A549 (cell line): ENCODE measurements around the gene SCAMP1. TPM values are rescaled to one million over a fixed set of nuclear protein-coding genes. Genes with fewer than 3 reads are reported as not detected.

Experiments
- ATAC-seq, 2 experiments: fragments of 200-7000 bp in 1 of 2; fragments of >200 bp in 1 of 2; cut with Nextera tagmentation in 1 of 2; cut with Tn5 transposase in 1 of 2; 3 replicates each; pipeline versions ENCODE4 v1.8.0 to v1.9.1; 2018 to 2020; ENCODE audit warnings: mild to moderate bottlenecking in 1 of 2, moderate library complexity in 1 of 2
- CTCF ChIA-PET: fragments of 300-600 bp; sonication (Branson Sonifier 250); formaldehyde crosslinking; extraction: SDS; loops from one replicate; lab custom pipeline; 2021; ENCODE audit warnings: antibody characterized with exemption, inconsistent platforms; lab: Yijun Ruan, JAX
- POLR2A ChIA-PET: fragments of 350-600 bp; formaldehyde crosslinking; extraction: SDS; loops from one replicate; lab custom pipeline; 2021; ENCODE audit warnings: antibody characterized with exemption, inconsistent platforms; lab: Yijun Ruan, JAX
- DNase-seq, 2 experiments: peaks; one replicate each; pipeline versions ENCODE4 v3.0.0 to v3.0.0-alpha.2; 2011 to 2016; ENCODE audit warnings: low read depth in 1 of 2, low spot score in 1 of 2
- FAIRE-seq: peaks from 2 replicates; lab custom pipeline; 2011; peaks lifted over from hg19 to GRCh38; lab: Jason Lieb, UNC
- H3K27ac ChIP-seq, 2 experiments: fragments of >200 bp; sonication (Bioruptor Twin); formaldehyde crosslinking; 3 replicates each; pipeline ENCODE4 v1.5.1; 2016 to 2017
- H3K4me1 ChIP-seq: fragments of >200 bp; sonication (Bioruptor Twin); formaldehyde crosslinking; 3 replicates; pipeline ENCODE4 v1.6.1; 2016
- H3K4me2 ChIP-seq: fragments of >200 bp; sonication (Bioruptor Twin); formaldehyde crosslinking; 3 replicates; pipeline ENCODE4 v1.6.1; 2016
- H3K4me3 ChIP-seq: fragments of >200 bp; sonication (Bioruptor Twin); formaldehyde crosslinking; 3 replicates; pipeline ENCODE4 v1.5.1; 2016
- H3K9me3 ChIP-seq: fragments of >200 bp; sonication (Bioruptor Twin); formaldehyde crosslinking; 3 replicates; pipeline ENCODE4 v1.6.1; 2016
- BHLHE40 ChIP-seq: IDR thresholded peaks from 2 replicates; pipeline ENCODE4 v1.6.1; 2012; ENCODE audit warnings: low read depth, low read length, inconsistent platforms
- CHD4 ChIP-seq: fragments of 200-600 bp; sonication (generic); IDR thresholded peaks from 2 replicates; pipeline ENCODE4 v1.6.1; 2016; ENCODE audit warnings: antibody characterized with exemption, mild to moderate bottlenecking, borderline replicate concordance
- EHF ChIP-seq: fragments of 250-450 bp; sonication (Bioruptor Pico); IDR thresholded peaks from 2 replicates; pipeline ENCODE4 v1.5.0; 2020; ENCODE audit warnings: mild to moderate bottlenecking
- FOSL2 ChIP-seq, 2 experiments: fragments of 450-650 bp in 1 of 2; fragments of >200 bp in 1 of 2; sonication (Bioruptor Twin) in 1 of 2; formaldehyde crosslinking; IDR thresholded peaks; 2 replicates each; pipeline versions ENCODE4 v1.5.0 to v1.6.1; 2016 to 2020; ENCODE audit warnings: mild to moderate bottlenecking in 1 of 2, moderate library complexity in 1 of 2
- FOXS1 ChIP-seq: fragments of 250-450 bp; sonication (Bioruptor Pico); IDR thresholded peaks from 2 replicates; pipeline ENCODE4 v1.5.0; 2020; ENCODE audit warnings: mild to moderate bottlenecking, moderate library complexity
- JUNB ChIP-seq: fragments of >200 bp; sonication (Bioruptor Twin); formaldehyde crosslinking; IDR thresholded peaks from 2 replicates; pipeline ENCODE4 v1.6.1; 2016
- KDM1A ChIP-seq: fragments of 200-600 bp; sonication (generic); IDR thresholded peaks from 2 replicates; pipeline ENCODE4 v1.6.1; 2016; ENCODE audit warnings: low read depth, mild to moderate bottlenecking
- MYC ChIP-seq: IDR thresholded peaks from 2 replicates; pipeline ENCODE4 v1.6.1; 2012; ENCODE audit warnings: mild to moderate bottlenecking, inconsistent platforms, low read length, improper control_type of control experiment, borderline replicate concordance
- RAD21 ChIP-seq, 2 experiments: fragments of >200 bp in 1 of 2; sonication (Bioruptor Twin) in 1 of 2; formaldehyde crosslinking in 1 of 2; IDR thresholded peaks in 1 of 2; conservative IDR thresholded peaks in 1 of 2; 2 replicates in 1 of 2; 3 replicates in 1 of 2; pipeline ENCODE4 v1.6.1; 2012 to 2018; ENCODE audit warnings: inconsistent platforms in 1 of 2
- SMC3 ChIP-seq: fragments of >200 bp; sonication (Bioruptor Twin); formaldehyde crosslinking; IDR thresholded peaks from 3 replicates; pipeline ENCODE4 v1.6.1; 2018; ENCODE audit warnings: inconsistent platforms
- USF2 ChIP-seq: fragments of 450-650 bp; IDR thresholded peaks from 2 replicates; pipeline ENCODE4 v1.6.1; 2014; ENCODE audit warnings: antibody characterized with exemption
- ZFP36 ChIP-seq: fragments of 450-650 bp; IDR thresholded peaks from 2 replicates; pipeline ENCODE4 v1.6.1; 2014; ENCODE audit warnings: borderline replicate concordance; ENCODE audit not compliant: partially characterized antibody
- ZNF302 ChIP-seq: fragments of 250-450 bp; sonication (Bioruptor Pico); IDR thresholded peaks from 2 replicates; pipeline ENCODE4 v1.9.0; 2021; ENCODE audit warnings: inconsistent platforms, mild to moderate bottlenecking, moderate library complexity
- WGBS: methylation state at CpG from one replicate; pipeline ENCODE4 v1.1.6; 2017; ENCODE audit errors: missing lambda C conversion rate; 5-methylcytosine and 5-hydroxymethylcytosine counted together
- polyA plus RNA-seq, 4 experiments: library from polyadenylated mRNA; depleted of rRNA in 3 of 4; stranded (reverse); fragments of >200 nt; fragmentation: RNase III in 1 of 4; extraction: RNeasy Plus Mini Kit Qiagen cat#74134 plus additional on column Dnase treatment in 1 of 4; gene quantifications; 2 replicates in 3 of 4; 3 replicates in 1 of 4; pipeline ENCODE4 v1.2.3, GENCODE V29; 2011 to 2017
- TF ChIP-seq, protein P1 (sequence below): fragments of >200 bp; sonication (Bioruptor Twin); formaldehyde crosslinking; IDR thresholded peaks from 3 replicates; pipeline ENCODE4 v1.5.1; 2016
- TF ChIP-seq, protein P2 (sequence below): IDR thresholded peaks from 2 replicates; pipeline ENCODE4 v1.6.1; 2012; ENCODE audit warnings: low read depth, borderline replicate concordance
- TF ChIP-seq, protein P3 (sequence below): fragments of 150-350 bp; IDR thresholded peaks from 2 replicates; pipeline ENCODE4 v1.6.1; 2014; ENCODE audit warnings: low read depth, mild to moderate bottlenecking, low read length

The SCAMP1 gene
- polyA plus RNA-seq, 2 of the 4 experiments (the other 2 are of a cell fraction) = 23.8 to 42.2 TPM

- TF ChIP-seq, protein P1, sequence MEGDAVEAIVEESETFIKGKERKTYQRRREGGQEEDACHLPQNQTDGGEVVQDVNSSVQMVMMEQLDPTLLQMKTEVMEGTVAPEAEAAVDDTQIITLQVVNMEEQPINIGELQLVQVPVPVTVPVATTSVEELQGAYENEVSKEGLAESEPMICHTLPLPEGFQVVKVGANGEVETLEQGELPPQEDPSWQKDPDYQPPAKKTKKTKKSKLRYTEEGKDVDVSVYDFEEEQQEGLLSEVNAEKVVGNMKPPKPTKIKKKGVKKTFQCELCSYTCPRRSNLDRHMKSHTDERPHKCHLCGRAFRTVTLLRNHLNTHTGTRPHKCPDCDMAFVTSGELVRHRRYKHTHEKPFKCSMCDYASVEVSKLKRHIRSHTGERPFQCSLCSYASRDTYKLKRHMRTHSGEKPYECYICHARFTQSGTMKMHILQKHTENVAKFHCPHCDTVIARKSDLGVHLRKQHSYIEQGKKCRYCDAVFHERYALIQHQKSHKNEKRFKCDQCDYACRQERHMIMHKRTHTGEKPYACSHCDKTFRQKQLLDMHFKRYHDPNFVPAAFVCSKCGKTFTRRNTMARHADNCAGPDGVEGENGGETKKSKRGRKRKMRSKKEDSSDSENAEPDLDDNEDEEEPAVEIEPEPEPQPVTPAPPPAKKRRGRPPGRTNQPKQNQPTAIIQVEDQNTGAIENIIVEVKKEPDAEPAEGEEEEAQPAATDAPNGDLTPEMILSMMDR = no peak
- TF ChIP-seq ZFP36 = no peak
- no peak for TF ChIP-seq BHLHE40
- TF ChIP-seq MYC = no peak
- no peak for TF ChIP-seq FOXS1 (CRISPR knock-in tag)
Measured at GRCh38 chr5:78487846-78488245, 127.4 kb downstream of the SCAMP1 start (continued).

GRCh38 chr5:78490709-78491485, 130.5 kb downstream of the SCAMP1 start:
- FAIRE-seq = no peak
- ATAC-seq = peak in 1 of 2 experiments; percentile 45; a peak in 3 of 6 replicates
- WGBS = 66% methylated on average over 4 of the region's 4 CpGs
- peak in 1 of 2 experiments; percentile 41 for DNase-seq
- Histone ChIP-seq H3K4me1 (peaks cover 10% of the 10 kb centered on the region), H3K27ac (peak overlapping the region in 1 of 2 experiments; percentile 47; a peak in 1 of 6 replicates), H3K4me2 (0 out of 3 replicates have a peak overlapping the region, but pooled peaks have one; percentile 3), H3K4me3 (no peak overlapping the region), H3K9me3 (no peaks in the 10 kb centered on the region)
- POLR2A ChIA-PET = no interaction called here
- CTCF ChIA-PET = interaction anchor here (0.7 to 1.7 kb wide), 5 partner anchors 14 to 322 kb away, joined by 3 to 6 read pairs (median 4); no protein-coding TSS in a partner anchor
- TF ChIP-seq, protein P1 = no peak
- TF ChIP-seq BHLHE40 (no peak), JUNB (no peak), USF2 (no peak), CHD4 (no peak), SMC3 (no peak), KDM1A (no peak), FOSL2 (IDR thresholded peaks at IDR 0.05) (no peak), FOSL2 (CRISPR knock-in tag; IDR thresholded peaks at IDR 0.05) (no peak), EHF (no peak), RAD21 (conservative IDR thresholded peaks at IDR 0.05 in 1 of 2, IDR thresholded peaks at IDR 0.05 in 1 of 2) (no peak), ZNF302 (no peak)
- TF ChIP-seq, protein P2, sequence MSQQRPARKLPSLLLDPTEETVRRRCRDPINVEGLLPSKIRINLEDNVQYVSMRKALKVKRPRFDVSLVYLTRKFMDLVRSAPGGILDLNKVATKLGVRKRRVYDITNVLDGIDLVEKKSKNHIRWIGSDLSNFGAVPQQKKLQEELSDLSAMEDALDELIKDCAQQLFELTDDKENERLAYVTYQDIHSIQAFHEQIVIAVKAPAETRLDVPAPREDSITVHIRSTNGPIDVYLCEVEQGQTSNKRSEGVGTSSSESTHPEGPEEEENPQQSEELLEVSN = no peak
- TF ChIP-seq, protein P3, sequence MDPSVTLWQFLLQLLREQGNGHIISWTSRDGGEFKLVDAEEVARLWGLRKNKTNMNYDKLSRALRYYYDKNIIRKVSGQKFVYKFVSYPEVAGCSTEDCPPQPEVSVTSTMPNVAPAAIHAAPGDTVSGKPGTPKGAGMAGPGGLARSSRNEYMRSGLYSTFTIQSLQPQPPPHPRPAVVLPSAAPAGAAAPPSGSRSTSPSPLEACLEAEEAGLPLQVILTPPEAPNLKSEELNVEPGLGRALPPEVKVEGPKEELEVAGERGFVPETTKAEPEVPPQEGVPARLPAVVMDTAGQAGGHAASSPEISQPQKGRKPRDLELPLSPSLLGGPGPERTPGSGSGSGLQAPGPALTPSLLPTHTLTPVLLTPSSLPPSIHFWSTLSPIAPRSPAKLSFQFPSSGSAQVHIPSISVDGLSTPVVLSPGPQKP = no peak
